GM19468 (cell line): ENCODE data around the gene FNDC3B.
A peak's percentile ranks its signal among the peaks of the same experiment; 100 is the strongest.
"Not testable (repeated sequence)": the region's sequence is repeated elsewhere in the genome, so short reads cannot be mapped to it uniquely, and the experiment has no call there.

Experiments used
- ATAC-seq: cut with Tn5 transposase; IDR thresholded peaks from one replicate; pipeline ENCODE4 v1.9.1; 2021; ENCODE audit warnings: mild to moderate bottlenecking, moderate library complexity, moderate number of reproducible peaks; ENCODE audit not compliant: unreplicated experiment; ENCODE audit errors: extremely low read depth

The FNDC3B gene

DNA sequence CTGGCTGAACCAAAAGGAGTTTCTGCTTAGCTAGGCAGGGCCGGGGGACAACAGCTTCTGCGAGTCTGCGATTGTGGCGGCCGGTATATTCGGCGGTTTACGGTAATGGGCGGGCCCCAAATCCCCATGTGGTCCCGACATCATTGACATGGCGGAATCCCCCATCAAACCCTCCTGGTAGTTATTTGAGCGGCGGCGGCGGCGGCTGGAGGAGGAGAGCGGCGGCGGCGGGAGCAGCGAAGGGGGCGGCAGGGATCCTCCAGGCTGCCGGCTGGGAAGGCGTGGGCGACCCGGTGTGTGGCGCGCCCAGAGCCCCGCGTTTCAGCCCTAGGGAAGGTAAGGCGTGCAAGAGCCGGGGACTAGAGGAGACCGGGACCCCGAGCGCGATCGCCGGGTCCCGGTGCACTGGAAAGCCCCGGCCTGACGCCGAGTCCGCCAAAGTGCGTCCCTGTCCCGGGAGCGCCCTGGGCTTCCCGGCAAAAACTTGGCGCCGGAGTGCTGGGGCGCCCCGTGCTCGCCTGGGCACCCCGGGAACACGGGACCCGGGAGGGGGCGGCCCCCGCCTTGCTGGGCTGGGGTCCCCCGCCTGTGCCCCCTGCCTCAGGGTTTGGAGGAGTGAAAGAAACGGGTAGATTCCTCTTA is at the start of gene FNDC3B:
Gene FNDC3B, plus strand, starts transcription at position 143 of the 642 bp plus-strand sequence. CDS start 72,902 bp downstream, outside the sequence.
- ATAC-seq: peak; percentile 54

DNA sequence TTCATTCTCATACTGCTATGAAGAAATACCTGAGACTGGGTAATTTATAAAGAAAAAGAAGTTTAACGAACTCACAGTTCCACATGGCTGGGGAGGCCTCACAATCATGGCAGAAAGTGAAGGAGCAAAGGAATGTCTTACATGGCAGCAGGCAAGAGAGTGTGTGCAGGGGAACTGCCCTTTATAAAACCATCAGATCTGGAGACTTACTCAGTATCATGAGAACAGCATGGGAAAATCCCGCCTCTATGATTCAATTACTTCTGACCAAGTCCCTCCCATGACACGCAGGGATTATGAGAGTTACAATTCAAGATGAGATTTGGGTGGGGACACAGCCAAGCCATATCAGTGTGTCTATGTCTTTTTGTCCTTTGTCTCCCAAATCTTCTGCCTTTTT is 49.1 kb upstream of the FNDC3B start:
- not testable (repeated sequence) for ATAC-seq

DNA sequence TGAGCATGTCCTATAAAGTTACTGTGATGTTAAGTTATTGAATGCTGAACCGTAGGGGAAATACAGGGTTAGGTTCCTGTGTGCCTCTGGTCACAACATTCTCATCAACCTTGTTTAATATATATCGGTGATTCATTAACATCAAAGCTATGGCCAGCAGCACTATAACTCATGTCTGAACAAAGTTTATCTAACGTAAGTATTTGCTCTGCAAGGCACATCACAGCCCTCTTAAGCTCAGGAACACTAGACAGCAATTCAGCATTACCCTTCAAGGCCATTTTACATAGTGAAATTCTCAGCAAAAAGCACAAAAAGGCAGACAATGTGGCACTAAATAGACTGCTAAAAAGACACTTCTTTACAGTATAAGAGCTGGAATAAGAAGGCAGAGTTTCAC is 48.2 kb upstream of the FNDC3B start:
- no peak for ATAC-seq

DNA sequence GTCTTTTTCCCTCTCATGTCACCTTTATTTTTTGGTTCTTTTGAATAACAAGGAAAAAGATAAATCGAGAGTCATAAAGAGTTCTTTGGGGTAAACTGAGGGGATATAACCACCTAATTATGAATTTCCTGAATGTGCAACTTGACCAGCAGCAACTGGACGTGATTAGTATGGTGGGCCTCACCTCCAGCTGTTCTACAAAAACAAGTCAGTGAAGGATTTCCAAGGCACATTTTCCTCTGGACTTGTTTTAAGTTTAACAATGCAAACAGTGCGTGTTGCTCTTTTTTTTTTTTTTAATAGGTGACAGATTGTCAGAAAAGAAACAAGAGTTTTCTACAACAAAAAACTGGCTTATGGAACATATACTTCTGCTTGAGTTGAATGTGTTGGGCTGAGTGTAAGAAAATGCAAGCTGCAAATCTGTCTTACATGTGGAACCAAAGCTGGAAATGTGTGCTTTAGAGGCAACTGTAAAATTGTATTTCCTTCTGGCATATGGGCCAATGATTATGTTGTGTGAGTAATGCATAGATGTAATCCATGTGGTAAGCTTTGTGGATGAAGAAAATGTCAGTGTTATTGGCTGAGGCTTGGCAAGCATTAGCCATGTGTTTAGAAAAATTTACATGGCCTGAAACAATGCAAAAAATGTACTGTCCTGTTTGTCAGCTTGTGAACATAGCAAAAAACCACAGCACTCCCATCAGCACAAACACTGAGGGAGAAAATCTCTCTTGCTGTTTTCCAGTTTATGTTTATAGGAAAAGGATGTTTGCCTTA is 44.5 kb upstream of the FNDC3B start:
- no peak for ATAC-seq

DNA sequence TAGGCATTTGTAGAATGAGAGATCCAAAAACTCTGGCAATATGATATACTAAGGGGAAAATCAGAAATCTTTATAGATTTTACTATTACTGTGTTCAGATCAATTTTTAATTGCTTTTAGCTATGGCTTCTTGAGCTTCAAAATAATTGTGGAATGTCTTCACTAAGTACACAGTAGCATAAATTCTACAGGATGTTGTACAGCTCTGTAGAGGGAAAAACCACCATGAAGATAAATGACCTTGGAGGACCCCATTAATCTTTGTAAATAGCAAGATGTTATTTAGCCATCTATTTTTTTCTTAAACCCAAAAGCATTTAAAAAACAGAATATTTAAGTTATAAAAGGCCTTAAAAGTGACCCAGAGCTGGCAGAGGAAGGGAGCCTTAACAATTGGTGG is 43.9 kb upstream of the FNDC3B start:
- no peak for ATAC-seq

DNA sequence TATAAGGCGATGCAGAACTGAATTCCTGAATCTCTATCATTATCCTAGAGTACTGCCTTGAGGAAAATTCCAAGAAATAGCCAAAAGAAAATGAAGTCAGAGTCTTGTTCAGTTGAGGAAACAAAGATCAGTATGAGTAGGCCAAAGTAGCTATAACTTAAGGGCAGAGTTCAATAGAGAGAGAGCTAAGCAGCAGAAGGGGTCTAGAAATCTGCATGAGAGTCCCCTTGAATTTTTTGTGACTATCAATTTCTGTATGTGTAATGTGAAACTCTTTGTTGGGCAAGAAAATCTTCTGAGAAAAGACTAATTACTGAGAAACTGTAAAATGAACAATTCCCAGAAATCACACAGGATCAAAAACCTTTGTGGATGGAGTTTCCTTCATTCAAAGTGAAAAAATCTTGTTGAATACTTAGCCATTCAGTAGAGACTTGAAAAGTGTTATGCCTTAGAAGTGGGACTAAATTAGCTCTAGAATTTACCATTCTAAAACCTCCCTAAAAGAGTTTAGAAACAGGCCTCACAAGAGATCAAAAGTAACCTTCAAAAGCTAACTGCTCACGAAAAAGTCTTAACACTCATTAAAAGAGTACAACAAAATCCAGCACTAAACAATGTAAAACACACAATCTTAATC is 43.1 kb upstream of the FNDC3B start:
- no peak for ATAC-seq

DNA sequence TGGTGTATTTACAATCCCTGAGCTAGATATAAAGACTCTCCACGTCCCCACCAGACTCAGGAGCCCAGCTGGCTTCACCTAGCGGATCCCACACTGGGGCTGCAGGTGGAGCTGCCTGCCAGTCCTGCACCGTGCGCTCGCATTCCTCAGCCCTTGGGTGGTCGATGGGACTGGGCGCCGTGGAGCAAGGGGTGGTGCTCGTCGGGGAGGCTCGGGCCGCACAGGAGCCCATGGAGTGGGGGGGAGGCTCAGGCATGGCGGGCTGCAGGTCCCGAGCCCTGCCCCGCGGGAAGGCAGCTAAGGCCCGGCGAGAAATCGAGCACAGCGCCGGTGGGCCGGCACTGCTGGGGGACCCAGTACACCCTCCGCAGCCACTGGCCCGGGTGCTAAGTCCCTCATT is 40.6 kb upstream of the FNDC3B start:
- not testable (repeated sequence) for ATAC-seq

DNA sequence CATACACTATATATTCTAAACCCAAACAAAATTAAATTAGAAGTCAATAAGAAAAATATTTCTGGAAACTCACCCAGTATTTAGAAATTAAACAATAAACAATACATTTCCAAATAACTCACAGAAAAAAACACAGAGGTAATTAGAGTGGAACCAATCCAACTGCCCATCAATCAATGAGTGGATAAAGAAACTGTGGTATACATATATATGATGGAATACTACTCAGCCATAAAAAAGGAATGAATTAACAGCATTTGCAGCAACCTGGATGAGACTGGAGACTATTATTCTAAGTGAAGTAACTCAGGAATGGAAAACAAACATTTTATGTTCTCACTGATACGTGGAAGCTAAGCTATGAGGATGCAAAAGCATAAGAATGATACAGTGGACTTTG is 37.8 kb upstream of the FNDC3B start:
- ATAC-seq: not testable (repeated sequence)

DNA sequence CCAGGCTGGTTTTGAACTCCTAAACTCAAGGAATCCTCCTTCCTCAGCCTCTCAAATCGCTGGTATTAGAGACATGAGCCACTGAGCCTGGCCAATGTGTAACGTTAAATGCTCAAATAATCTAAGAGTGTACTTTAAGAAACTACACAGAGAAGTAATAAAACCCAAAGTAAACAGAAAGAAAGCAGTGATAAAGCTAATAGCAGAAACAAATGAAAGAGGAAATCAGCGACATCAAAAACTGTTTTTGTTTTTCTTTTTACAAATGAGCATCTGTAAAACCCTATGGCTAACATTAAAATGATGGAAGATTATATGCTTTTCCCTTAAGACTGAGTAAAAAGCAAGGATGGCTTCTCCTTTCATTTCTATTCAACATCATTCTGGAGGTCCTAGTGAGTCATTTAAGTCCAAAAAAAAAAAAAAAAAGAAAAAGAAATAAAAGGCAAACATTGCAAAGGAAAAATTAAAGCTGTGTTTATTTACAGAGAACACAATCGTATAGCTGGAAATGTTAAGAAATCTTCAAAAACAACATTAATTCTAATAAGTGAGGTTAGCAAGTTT is 36.8 kb upstream of the FNDC3B start:
- no peak for ATAC-seq

DNA sequence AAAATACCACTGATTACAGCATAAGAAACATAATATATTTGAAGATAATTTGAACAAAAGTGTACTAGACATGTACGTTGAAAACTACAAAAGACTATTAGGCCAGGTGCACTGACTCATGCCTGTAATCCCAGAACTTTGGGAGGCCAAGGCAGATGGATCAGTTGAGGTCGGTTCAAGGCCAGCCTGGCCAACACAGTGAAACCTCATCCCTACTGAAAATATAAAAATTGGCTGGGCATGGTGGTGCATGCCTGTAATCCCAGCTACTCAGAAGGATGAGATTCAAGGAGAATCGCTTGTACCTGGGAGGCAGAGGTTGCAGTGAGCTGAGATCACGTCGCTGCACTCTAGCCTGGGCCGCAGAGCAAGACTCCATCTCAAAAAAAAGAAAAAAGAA is 36.2 kb upstream of the FNDC3B start:
- ATAC-seq: no peak

DNA sequence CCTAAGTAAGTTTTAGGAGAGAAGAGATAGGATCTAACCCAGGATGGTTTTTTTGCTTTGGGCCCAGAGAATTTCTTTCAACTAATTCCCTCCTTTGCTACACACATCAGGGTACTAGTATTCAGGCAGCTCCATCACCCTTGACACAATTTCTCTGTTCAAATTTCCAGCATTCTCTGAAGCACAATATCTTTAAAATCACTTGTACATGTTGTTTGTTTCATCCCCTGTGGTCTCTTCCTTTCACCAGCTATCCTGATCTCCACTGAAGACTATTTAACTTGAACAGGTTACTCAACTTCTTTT is 32.4 kb upstream of the FNDC3B start:
- ATAC-seq: no peak

DNA sequence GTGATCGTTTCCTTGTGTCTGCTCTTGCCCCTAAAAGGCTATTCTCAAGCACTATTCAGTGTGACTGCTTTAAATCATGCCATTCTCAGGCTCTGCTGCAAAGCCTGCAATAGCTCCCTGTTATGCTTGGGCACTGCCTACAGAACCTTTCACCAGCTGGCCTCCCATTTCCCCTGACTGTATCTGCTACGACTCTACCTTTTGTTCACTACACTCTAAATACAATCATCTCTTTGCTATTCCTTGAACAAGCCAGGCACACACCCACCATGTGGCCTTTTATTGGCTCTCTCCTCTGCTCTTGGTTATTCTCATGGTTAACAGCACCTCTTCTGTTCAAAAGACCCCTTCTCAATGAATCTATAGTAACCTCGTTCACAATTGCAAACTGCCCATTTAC is 29.6 kb upstream of the FNDC3B start:
- no peak for ATAC-seq

DNA sequence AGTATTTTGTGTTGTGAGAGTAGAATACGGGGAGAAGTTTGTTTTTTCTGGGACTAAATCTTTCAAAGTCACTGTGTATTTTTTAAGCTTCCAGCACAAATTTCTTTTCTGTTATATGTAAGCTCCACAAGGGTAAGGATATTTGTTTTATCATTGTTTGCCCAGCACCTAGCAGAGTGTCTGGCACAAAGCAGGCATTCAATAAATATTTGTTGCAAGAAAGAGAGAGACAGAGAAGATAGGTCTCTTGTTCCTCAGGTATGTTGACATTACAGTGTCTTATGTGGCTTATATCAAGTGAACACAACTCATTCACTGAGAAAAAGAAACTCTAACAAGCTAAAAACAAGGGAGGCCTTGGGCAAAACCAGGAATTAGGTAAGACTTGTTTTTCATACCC is 26.6 kb upstream of the FNDC3B start:
- ATAC-seq: no peak

DNA sequence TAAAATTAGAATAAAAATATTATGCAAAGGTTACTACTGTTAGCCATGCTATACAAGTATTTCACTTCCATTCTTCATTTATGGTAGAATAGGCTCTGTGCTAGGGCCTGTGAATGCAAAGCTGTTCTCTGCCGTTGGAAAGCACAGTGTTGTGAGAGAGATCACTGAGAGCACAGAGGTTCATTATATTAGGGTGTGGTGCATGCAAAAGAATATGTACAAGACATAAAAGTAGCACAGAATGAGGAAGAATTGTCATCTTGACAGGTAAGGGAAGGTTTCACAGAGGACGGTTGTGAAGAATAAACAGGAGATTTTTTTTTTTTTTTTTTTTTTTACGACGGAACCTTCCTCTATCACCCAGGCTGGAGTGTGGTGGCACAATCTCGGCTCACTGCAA is 25.2 kb upstream of the FNDC3B start:
- ATAC-seq: no peak

DNA sequence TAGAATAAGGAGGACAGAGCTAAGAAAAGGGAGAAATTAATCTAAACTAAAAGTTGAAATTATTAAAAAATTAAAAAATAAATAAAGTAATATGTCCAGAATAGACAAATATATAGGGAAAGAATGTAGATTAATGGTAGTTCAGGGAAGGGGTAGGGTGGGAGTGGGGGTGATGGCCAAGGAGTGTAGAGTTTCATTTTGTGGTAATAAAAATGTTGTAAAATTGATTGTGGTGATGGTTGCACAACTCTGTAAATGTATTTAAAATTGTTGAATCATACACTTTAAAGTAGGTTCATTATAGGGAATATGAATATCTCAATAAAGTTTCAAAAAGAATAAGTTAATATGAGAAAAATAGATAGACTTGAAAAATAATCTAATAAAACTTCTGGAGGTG is 21.0 kb upstream of the FNDC3B start:
- no peak for ATAC-seq

DNA sequence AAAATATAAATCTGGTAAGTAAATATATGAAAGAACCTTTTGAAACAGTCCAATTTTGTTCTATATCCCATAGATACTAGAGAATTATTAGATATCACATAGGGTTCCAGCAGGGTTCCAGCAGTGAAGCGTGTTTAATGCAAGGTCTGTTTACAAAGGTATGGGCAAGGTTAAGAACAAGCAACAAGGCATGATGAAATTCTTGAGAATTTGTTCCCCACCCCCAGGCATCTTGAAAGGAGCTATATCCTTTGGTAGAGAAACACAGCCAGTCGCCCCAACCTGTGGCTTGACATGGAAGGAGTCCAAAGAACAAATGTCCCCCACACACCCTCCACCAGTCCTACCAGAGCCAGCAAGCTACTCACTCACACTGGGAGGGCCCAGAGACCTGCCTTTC is 18.6 kb upstream of the FNDC3B start:
- ATAC-seq: no peak

DNA sequence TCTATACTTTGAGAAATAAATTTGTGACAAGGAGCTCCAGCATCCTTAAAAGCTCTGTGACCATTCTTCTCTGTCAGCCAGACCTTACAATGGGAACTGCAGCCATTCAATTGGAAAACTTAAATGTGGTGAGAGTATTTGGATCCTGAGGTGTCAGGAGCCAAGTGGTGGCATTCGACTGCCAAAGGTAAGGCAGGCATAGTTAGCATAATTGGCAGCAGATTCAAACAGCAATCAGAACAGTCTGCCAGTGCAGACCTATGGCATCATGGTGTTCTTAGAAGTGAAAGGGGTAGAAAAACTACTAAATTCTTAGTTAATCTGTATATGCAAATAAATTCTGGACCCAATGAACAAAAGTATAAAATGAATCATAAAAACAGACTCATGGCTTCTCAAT is 18.2 kb upstream of the FNDC3B start:
- no peak for ATAC-seq

DNA sequence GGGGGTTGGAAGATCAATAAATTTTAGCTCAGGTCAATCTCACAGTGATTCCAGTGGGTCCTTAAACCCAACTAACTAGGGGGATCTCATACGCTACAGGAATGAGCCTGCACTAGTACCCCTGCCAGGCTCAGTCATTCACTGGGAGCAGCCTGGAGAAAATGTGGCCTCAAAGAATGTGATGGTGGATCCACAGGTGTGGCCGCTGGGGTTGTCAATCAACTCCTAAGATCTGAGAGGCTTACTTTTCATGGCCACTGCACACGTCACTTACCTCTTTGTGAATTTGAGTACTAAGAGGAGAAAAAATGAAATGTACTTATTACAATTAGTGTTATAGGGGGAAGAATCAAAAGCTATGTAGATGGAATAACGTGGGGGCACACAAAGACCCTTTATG is 17.5 kb upstream of the FNDC3B start:
- ATAC-seq: no peak

DNA sequence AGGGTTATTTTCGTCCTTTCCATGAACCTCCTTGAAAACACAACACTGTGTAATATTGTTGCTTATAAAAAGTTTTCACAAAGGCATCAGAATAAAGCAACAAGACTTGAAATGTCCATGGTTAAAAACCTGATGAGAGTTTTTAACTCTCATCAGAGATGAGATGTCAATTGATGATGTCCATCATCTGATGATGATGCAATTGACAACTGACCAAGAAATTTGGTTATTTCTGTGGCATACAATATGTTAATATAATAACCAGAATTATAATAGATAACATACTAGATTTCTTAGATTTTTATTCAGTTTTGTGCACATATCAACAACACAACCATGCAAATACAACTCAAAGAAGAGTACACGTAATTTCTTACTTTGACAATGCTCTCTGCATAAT is 15.5 kb upstream of the FNDC3B start:
- ATAC-seq: no peak

DNA sequence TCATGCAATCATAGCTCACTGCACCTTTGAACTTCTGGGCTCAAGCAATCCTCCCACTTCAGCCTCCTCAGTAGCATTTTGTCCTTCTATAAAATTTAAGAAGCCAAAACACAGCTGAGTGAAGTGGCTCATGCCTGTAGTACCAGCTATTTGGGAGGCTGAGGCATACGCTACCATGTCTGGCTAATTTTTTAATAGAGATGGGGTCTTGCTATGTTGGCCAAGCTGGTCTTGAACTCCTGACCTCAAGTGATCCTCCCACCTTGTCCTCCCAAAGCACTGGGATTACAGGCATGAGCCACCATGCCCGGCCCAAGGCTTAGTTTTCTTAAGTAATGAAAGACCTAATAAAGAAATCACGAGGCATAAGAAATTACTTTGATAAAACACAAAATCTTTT is 14.7 kb upstream of the FNDC3B start:
- no peak for ATAC-seq

DNA sequence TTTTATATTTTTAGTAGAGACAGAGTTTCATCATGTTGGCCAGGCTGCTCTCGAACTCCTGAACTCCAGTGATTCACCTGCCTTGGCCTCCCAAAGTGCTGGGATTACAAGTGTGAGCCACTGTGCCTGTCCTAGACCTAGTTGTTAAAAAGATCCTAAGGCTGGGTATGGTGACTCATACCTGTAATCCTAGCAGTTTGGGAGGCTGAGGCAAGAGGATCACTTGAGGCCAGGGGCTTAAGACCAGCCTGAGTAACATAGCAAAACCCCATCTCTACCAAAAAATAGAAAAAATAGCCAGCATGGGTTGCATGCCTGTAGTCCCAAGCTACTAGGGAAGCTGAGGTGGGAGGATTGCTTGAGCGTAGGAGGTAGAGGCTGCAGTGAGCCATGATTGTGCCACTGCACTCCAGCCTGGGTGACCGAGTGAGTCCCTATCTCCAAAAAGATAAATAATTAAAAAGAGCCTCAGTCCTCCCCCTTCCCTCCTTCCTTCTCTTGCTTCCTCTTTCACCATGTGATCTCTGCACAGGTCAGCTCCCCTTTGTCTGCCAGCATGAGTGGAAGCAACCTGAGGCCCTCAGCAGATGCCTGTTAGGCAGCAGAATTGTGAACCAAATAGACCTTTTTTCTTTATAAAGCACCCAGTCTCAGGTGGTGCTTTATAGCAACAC is 9.8 kb upstream of the FNDC3B start:
- ATAC-seq: no peak
